K562 (cell line): ENCODE data around the gene CDHR2. TPM values are rescaled to one million over a fixed set of nuclear protein-coding genes. Genes with fewer than 3 reads are reported as not detected.

Source experiments
- ESRRB ChIP-seq: fragments of 250-450 bp; sonication (Bioruptor Pico); IDR thresholded peaks from 2 replicates; pipeline ENCODE4 v1.5.0; 2020; ENCODE audit warnings: mild to moderate bottlenecking, moderate library complexity, borderline replicate concordance
- NFYB ChIP-seq: IDR thresholded peaks from 2 replicates; pipeline ENCODE4 v1.6.1; 2011; ENCODE audit warnings: mild to moderate bottlenecking, moderate library complexity; ENCODE audit not compliant: insufficient read length; ENCODE audit errors: extremely low read depth
- PTTG1 ChIP-seq: fragments of 450-650 bp; IDR thresholded peaks from 2 replicates; pipeline ENCODE4 v1.6.1; 2016; ENCODE audit warnings: low read depth, mild to moderate bottlenecking, missing genetic modification characterization, missing compliant biosample characterization
- SLC30A9 ChIP-seq: fragments of 250-450 bp; sonication (Bioruptor Pico); IDR thresholded peaks from 2 replicates; pipeline ENCODE4 v1.8.0; 2022; ENCODE audit warnings: mild to moderate bottlenecking, moderate library complexity
- SP2 ChIP-seq: IDR thresholded peaks from 2 replicates; pipeline ENCODE4 v1.6.1; 2011; ENCODE audit warnings: mild to moderate bottlenecking, low read depth, low read length, moderate library complexity; ENCODE audit not compliant: poor library complexity, severe bottlenecking; ENCODE audit errors: extremely low read depth
- THAP7 ChIP-seq: fragments of 250-450 bp; sonication (Bioruptor Pico); IDR thresholded peaks from 2 replicates; pipeline ENCODE4 v1.5.0; 2021
- ZFX ChIP-seq: sonication (generic); formaldehyde crosslinking; IDR thresholded peaks from 2 replicates; pipeline ENCODE4 v1.8.0; 2022; ENCODE audit warnings: mild to moderate bottlenecking, missing genetic modification reagents, moderate library complexity
- ZNF507 ChIP-seq: conservative IDR thresholded peaks from 2 replicates; pipeline ENCODE4 v1.6.1; 2017; ENCODE audit warnings: missing genetic modification characterization, missing compliant biosample characterization
- ZNF518B ChIP-seq: fragments of 250-450 bp; sonication (Bioruptor Pico); IDR thresholded peaks from 2 replicates; pipeline ENCODE4 v1.5.0; 2021; ENCODE audit warnings: mild to moderate bottlenecking, moderate library complexity
- ZNF639 ChIP-seq, 2 experiments: fragments of 200-800 bp in 1 of 2; sonication (Bioruptor generic) in 1 of 2; sonication (generic) in 1 of 2; formaldehyde crosslinking in 1 of 2; IDR thresholded peaks in 1 of 2; conservative IDR thresholded peaks in 1 of 2; 2 replicates each; pipeline versions ENCODE4 v1.5.0 to v1.6.1; 2016 to 2020; ENCODE audit warnings: missing compliant biosample characterization in 1 of 2, missing genetic modification characterization in 1 of 2, missing genetic modification reagents in 1 of 2
- polyA plus RNA-seq, 8 experiments: library from polyadenylated mRNA; depleted of rRNA in 4 of 8; stranded (reverse) in 5 of 8; unstranded in 3 of 8; fragments of >200 nt; fragmentation: Nextera tagmentation in 2 of 8; fragmentation: Illumina TruSeq in 1 of 8; extraction: Ambion mirVana in 2 of 8; extraction: Trizol in 1 of 8; gene quantifications; 2 replicates each; pipeline versions ENCODE4 v1.2.1 to v1.2.3, GENCODE V29; 2011 to 2014; ENCODE audit warnings: inconsistent platforms in 1 of 8, missing spikeins in 1 of 8
- total RNA-seq, 7 experiments: library from RNA; depleted of rRNA in 6 of 7; stranded (reverse); fragments of >200 nt in 6 of 7; fragmentation: Illumina TruSeq in 2 of 7; extraction: Trizol in 2 of 7; gene quantifications; 2 replicates each; pipeline versions ENCODE4 v1.2.1 to v1.2.3, GENCODE V29; 2011 to 2021; ENCODE audit warnings: low replicate concordance in 1 of 7
- TF ChIP-seq, protein P1 (sequence below): fragments of 450-650 bp; IDR thresholded peaks from 2 replicates; pipeline ENCODE4 v1.6.1; 2014; ENCODE audit warnings: low read depth, mild to moderate bottlenecking, moderate library complexity, borderline replicate concordance
- TF ChIP-seq, protein P2 (sequence below): IDR thresholded peaks from 2 replicates; pipeline ENCODE4 v1.6.1; 2011; ENCODE audit not compliant: insufficient read length; ENCODE audit errors: extremely low read depth
- TF ChIP-seq, protein P3 (sequence below): fragments of 450-650 bp; IDR thresholded peaks from 2 replicates; pipeline ENCODE4 v1.7.1; 2018; ENCODE audit warnings: mild to moderate bottlenecking, low read depth; ENCODE audit not compliant: partially characterized antibody

Gene CDHR2
- total and polyA plus RNA-seq, 9 of the 15 experiments (the other 6 are each of a cell fraction or from before 2014, with no cell fraction given), result 0.01 to 0.62 (median 0.09) TPM; not detected in 2

GRCh38 chr5:176537554-176538229, 11.4 kb upstream of the CDHR2 start (continued):
- TF ChIP-seq, protein P1, sequence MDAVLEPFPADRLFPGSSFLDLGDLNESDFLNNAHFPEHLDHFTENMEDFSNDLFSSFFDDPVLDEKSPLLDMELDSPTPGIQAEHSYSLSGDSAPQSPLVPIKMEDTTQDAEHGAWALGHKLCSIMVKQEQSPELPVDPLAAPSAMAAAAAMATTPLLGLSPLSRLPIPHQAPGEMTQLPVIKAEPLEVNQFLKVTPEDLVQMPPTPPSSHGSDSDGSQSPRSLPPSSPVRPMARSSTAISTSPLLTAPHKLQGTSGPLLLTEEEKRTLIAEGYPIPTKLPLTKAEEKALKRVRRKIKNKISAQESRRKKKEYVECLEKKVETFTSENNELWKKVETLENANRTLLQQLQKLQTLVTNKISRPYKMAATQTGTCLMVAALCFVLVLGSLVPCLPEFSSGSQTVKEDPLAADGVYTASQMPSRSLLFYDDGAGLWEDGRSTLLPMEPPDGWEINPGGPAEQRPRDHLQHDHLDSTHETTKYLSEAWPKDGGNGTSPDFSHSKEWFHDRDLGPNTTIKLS, result peak; percentile 28; the same call in 1 of the 2 replicates
- TF ChIP-seq NFYB, result peak; percentile 84
- TF ChIP-seq THAP7, result no peak
- TF ChIP-seq ESRRB (CRISPR knock-in tag), result no peak
- TF ChIP-seq PTTG1, result no peak
- no peak for TF ChIP-seq ZNF518B
- TF ChIP-seq ZNF507 (tag), result no peak
- TF ChIP-seq SLC30A9, result no peak
- peak; percentile 38 for TF ChIP-seq SP2
- TF ChIP-seq ZNF639 (CRISPR knock-in tag; conservative IDR thresholded peaks at IDR 0.05 in 1 of 2, IDR thresholded peaks at IDR 0.05 in 1 of 2), result peak in 1 of 2 experiments; percentile 50; a peak in 1 of 4 replicates
- TF ChIP-seq ZFX (CRISPR knock-in tag), result peak; percentile 77
- TF ChIP-seq, protein P2, sequence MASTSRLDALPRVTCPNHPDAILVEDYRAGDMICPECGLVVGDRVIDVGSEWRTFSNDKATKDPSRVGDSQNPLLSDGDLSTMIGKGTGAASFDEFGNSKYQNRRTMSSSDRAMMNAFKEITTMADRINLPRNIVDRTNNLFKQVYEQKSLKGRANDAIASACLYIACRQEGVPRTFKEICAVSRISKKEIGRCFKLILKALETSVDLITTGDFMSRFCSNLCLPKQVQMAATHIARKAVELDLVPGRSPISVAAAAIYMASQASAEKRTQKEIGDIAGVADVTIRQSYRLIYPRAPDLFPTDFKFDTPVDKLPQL, result no peak
- TF ChIP-seq, protein P3, sequence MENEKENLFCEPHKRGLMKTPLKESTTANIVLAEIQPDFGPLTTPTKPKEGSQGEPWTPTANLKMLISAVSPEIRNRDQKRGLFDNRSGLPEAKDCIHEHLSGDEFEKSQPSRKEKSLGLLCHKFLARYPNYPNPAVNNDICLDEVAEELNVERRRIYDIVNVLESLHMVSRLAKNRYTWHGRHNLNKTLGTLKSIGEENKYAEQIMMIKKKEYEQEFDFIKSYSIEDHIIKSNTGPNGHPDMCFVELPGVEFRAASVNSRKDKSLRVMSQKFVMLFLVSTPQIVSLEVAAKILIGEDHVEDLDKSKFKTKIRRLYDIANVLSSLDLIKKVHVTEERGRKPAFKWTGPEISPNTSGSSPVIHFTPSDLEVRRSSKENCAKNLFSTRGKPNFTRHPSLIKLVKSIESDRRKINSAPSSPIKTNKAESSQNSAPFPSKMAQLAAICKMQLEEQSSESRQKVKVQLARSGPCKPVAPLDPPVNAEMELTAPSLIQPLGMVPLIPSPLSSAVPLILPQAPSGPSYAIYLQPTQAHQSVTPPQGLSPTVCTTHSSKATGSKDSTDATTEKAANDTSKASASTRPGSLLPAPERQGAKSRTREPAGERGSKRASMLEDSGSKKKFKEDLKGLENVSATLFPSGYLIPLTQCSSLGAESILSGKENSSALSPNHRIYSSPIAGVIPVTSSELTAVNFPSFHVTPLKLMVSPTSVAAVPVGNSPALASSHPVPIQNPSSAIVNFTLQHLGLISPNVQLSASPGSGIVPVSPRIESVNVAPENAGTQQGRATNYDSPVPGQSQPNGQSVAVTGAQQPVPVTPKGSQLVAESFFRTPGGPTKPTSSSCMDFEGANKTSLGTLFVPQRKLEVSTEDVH, result peak; percentile 39
